ENCODE results near the gene LY6G6C.

Gene LY6G6C

GRCh38 chr6:31741815-31742214, 20.3 kb upstream of the LY6G6C start:
- no peak for DNase-seq (ENCODE audit: low read depth in 2 of 2)

- DNase-seq (ENCODE audit: low read depth in 2 of 2) = no peak
Measured at GRCh38 chr6:31740397-31741223, 19.1 kb upstream of the LY6G6C start.

GRCh38 chr6:31739639-31740396, 18.3 kb upstream of the LY6G6C start, which contains the start of gene MSH5:
MSH5 (plus strand) TSS chr6:31740005; CDS start chr6:31740467, 462 bp downstream.
- DNase-seq (ENCODE audit: low read depth in 2 of 2) = peak; percentile 91 to 96

GRCh38 chr6:31737991-31738979, 16.7 kb upstream of the LY6G6C start:
- DNase-seq (ENCODE audit: low read depth in 2 of 2) = peak in 1 of 2 donors; percentile 43

- no peak for DNase-seq (ENCODE audit: low read depth in 2 of 2)
Measured at GRCh38 chr6:31737315-31737990, 15.9 kb upstream of the LY6G6C start.

- no peak for DNase-seq (ENCODE audit: low read depth in 2 of 2)
Measured at GRCh38 chr6:31736768-31737314, 15.3 kb upstream of the LY6G6C start.

GRCh38 chr6:31736021-31736767, 14.6 kb upstream of the LY6G6C start, which contains the start of gene CLIC1:
CLIC1 (minus strand) TSS chr6:31736530; CDS start chr6:31736300, 230 bp downstream.
- peak; percentile 76 to 78 for DNase-seq (ENCODE audit: low read depth in 2 of 2)

GRCh38 chr6:31734821-31735406, 13.4 kb upstream of the LY6G6C start:
- no peak for DNase-seq (ENCODE audit: low read depth in 2 of 2)

- peak in 1 of 2 donors; percentile 40 for DNase-seq (ENCODE audit: low read depth in 2 of 2)
Measured at GRCh38 chr6:31734247-31734820, 12.8 kb upstream of the LY6G6C start.

GRCh38 chr6:31733734-31734133, 12.2 kb upstream of the LY6G6C start:
- DNase-seq (ENCODE audit: low read depth in 2 of 2) = no peak

GRCh38 chr6:31732029-31732428, 10.5 kb upstream of the LY6G6C start:
- DNase-seq (ENCODE audit: low read depth in 2 of 2) = no peak

- DNase-seq (ENCODE audit: low read depth in 2 of 2) = no peak
Measured at GRCh38 chr6:31730631-31731086, 9.1 kb upstream of the LY6G6C start.

GRCh38 chr6:31729979-31730630, 8.6 kb upstream of the LY6G6C start:
- DNase-seq (ENCODE audit: low read depth in 2 of 2) = peak; percentile 60 to 65

- peak; percentile 70 to 71 for DNase-seq (ENCODE audit: low read depth in 2 of 2)
Measured at GRCh38 chr6:31729515-31729978, 8.0 kb upstream of the LY6G6C start.

GRCh38 chr6:31728767-31729514, 7.4 kb upstream of the LY6G6C start, which contains the start of gene DDAH2:
DDAH2 (minus strand) TSS chr6:31729299; CDS start chr6:31729161, 138 bp downstream.
- no peak for DNase-seq (ENCODE audit: low read depth in 2 of 2)

GRCh38 chr6:31727717-31728671, 6.4 kb upstream of the LY6G6C start:
- DNase-seq (ENCODE audit: low read depth in 2 of 2) = no peak
